ENCODE data around the gene AMOTL1.

The AMOTL1 gene

DNA sequence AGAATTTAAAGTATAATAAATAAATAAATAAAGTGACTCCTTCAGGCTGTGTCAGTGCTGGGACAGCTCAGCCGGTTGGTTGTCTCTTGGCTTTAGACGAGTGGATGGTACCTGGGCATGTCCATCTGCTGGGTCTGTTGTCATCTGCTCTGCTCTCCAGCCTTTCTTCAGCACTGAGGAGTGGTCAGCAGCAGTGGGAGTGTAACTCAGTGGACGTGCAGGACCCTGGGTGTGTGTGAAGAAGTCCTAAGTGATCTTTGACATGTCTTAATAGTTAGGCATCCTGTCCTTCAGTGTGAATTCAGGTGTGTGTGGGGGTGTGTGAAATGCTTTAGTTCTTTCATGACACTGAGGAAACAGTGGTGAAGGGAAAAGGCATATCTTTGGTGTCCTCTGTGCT, 24.3 kb downstream of the AMOTL1 start:
- Histone ChIP-seq H3K27ac (ENCODE audit: low read depth, low read length) (no peak overlapping the region), H3K36me3 (ENCODE audit: control insufficient read depth, insufficient read depth, low read length) (no peaks in the 10 kb centered on the region), H3K4me1 (ENCODE audit: control insufficient read depth, insufficient read depth, low read length) (peaks cover 54% of the 10 kb centered on the region), H3K9ac (ENCODE audit: low read length) (no peak overlapping the region), H3K4me3 (ENCODE audit: low read length) (no peak overlapping the region), H3K27me3 (ENCODE audit: control insufficient read depth, insufficient read depth, low read length) (no peaks in the 10 kb centered on the region)

DNA sequence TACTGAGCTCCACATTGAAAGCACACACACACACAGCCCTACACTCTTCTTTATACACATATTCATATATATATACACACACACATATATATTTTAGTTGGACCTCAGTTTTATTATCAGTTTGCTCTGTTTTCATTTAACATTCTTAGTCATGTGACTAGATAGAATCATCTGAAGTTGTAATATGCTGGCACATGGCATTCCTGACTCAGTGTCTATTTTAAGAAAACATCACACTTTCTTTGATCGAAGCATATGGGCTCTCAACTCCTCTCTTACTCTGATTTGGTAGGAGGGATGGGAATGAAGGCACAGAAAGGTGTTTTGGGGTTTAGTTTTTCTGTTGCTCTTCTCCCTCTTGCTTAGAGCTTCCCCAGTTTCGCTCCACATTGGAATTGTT, 24.8 kb downstream of the AMOTL1 start:
- Histone ChIP-seq H3K36me3 (ENCODE audit: control insufficient read depth, insufficient read depth, low read length) (no peaks in the 10 kb centered on the region), H3K27me3 (ENCODE audit: control insufficient read depth, insufficient read depth, low read length) (no peaks in the 10 kb centered on the region), H3K27ac (ENCODE audit: low read depth, low read length) (no peak overlapping the region), H3K9ac (ENCODE audit: low read length) (no peak overlapping the region), H3K4me1 (ENCODE audit: control insufficient read depth, insufficient read depth, low read length) (peaks cover 53% of the 10 kb centered on the region), H3K4me3 (ENCODE audit: low read length) (no peak overlapping the region)

DNA sequence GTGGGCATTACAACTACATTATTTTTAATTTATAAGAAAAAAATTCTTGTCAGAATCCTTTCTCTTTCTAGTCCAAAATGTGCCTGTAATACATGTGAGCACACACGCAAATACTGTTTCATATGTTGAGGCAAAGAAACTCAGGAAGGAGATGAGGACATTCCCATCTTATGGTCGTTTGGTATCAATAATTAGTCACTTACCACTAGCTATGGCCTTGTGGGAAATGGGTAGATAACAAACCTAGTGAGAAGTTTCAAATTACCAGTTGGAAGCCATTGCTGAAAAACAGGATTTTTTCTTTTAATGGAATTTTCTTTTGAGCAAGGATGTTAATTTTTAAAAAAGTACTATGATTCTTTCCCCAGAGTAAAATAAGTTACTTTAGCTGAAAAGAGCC, 25.7 kb downstream of the AMOTL1 start:
- no peak overlapping the region for H3K4me3 ChIP-seq (ENCODE audit: low read length)
- peaks cover 46% of the 10 kb centered on the region for H3K4me1 ChIP-seq (ENCODE audit: control insufficient read depth, insufficient read depth, low read length)
- no peak overlapping the region for H3K9ac ChIP-seq (ENCODE audit: low read length)
- H3K36me3 ChIP-seq (ENCODE audit: control insufficient read depth, insufficient read depth, low read length) = no peaks in the 10 kb centered on the region
- H3K27me3 ChIP-seq (ENCODE audit: control insufficient read depth, insufficient read depth, low read length) = no peaks in the 10 kb centered on the region
- peak overlapping the region; percentile 42 for H3K27ac ChIP-seq (ENCODE audit: low read depth, low read length)

DNA sequence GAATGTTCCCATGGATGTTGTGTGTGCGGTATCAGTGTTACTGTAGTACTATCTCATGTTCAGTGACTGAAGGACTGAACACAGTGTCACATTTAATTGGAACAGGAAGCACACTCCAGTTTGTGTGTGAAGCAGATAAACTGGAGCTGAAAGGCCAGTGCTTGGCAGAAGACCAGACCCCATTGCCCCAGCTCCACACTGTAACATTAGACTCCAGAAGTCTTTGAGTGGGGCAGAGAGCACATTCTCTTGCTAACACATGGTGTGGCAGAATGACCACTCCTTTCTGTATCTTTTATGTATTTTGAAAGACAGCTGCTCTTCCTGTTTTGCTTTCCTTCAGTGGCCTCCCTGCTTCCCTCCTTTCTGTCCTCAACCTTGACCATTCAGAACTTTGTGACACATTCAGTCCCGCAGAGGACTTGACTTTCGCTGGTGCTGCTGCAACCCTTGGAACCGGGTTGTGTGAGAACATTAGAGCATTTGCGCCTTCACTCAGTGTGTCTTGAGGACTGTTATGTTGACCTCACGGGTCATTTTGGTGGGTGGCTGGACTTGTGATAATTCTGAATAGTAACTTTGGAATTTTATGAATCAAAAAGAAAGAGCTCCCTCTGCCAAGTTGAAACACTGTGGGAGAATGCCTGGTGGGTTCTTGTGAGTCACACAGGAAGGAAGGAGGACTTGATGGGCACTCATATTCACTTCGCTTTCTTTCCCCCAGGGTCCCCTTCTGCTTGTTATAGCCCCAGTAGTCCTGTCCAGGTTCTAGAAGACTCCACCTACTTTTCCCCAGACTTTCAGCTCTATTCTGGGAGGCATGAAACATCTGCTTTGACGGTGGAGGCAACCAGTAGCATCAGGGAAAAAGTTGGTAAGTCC, 26.4 kb downstream of the AMOTL1 start:
- Histone ChIP-seq H3K36me3 (ENCODE audit: control insufficient read depth, insufficient read depth, low read length) (no peaks in the 10 kb centered on the region), H3K27me3 (ENCODE audit: control insufficient read depth, insufficient read depth, low read length) (no peaks in the 10 kb centered on the region), H3K4me1 (ENCODE audit: control insufficient read depth, insufficient read depth, low read length) (peaks cover 44% of the 10 kb centered on the region), H3K4me3 (ENCODE audit: low read length) (no peak overlapping the region), H3K27ac (ENCODE audit: low read depth, low read length) (peak overlapping the region; percentile 42), H3K9ac (ENCODE audit: low read length) (no peak overlapping the region)

DNA sequence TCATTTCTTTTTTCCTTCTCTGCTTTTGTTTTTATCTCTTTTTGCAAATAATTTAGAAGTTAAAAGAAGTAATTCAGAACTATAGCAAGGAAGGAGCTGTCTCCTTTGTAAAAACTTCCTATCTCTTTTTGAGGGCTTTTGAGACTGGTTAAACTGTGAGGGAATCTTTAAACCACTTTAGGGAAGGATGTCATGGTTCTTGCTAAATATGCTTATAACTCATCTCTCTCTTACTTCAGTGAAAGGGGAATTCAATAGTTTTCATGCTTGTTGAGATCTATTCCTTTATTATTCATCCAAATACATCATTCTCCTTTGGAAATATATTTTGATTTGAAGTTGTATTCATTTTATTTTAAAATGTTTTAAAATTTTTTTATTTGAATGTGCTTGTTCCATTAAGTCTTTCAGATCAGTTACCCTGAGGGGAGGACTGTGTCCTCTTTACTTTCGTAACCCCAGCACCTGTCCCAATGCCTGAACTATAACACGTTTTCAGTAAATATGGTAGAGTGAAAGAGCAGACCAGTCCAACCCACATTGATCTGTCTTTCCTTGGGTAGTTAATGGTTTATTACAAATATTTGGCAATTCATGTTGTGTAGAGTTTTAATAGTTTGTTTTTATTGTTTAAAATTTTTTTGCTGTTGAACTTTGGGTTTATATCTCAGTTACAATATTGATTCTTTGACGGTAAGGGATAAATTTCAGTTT, 27.5 kb downstream of the AMOTL1 start:
- Histone ChIP-seq H3K9ac (ENCODE audit: low read length) (no peak overlapping the region), H3K27me3 (ENCODE audit: control insufficient read depth, insufficient read depth, low read length) (no peaks in the 10 kb centered on the region), H3K36me3 (ENCODE audit: control insufficient read depth, insufficient read depth, low read length) (no peaks in the 10 kb centered on the region), H3K27ac (ENCODE audit: low read depth, low read length) (no peak overlapping the region), H3K4me1 (ENCODE audit: control insufficient read depth, insufficient read depth, low read length) (peaks cover 48% of the 10 kb centered on the region), H3K4me3 (ENCODE audit: low read length) (no peak overlapping the region)

DNA sequence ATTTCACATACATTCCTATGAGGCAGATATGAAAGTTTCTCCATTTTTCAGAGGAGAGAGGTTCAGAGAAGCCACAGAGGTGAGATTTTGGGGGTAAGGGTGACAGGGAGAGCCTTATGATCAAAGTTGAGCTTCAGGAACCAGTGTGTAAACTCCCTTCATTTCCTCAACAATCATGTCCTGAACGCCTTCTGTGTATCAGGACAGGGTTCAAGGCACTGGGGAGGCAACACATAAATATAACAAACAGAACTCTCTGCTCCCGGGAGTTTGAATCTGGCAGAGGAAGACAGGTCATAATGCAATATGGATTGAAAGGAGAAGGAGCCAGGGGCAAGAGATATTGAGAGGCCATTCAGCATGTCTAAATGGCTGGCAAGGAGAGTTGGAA, 28.0 kb downstream of the AMOTL1 start:
- Histone ChIP-seq H3K27ac (ENCODE audit: low read depth, low read length) (no peak overlapping the region), H3K27me3 (ENCODE audit: control insufficient read depth, insufficient read depth, low read length) (no peaks in the 10 kb centered on the region), H3K4me1 (ENCODE audit: control insufficient read depth, insufficient read depth, low read length) (peaks cover 49% of the 10 kb centered on the region), H3K9ac (ENCODE audit: low read length) (no peak overlapping the region), H3K4me3 (ENCODE audit: low read length) (no peak overlapping the region), H3K36me3 (ENCODE audit: control insufficient read depth, insufficient read depth, low read length) (no peaks in the 10 kb centered on the region)

DNA sequence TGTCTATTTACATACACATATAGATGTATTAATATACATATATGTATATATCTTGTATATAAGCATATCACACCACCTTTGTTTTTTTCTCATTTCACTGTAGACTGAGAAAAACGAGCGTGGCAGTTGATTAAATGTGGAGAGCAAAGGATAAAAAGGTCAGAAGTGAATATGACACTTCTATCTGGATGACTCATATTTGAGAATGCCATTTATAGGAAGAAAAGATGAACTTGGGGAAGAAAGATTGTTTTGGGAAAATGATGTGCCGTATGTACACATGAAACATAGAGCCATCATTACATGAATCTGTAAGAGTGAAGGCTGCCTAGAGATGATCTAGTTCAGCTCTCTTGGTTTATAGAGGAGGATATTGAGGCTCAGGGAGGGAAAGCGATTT, 28.7 kb downstream of the AMOTL1 start:
- Histone ChIP-seq H3K9ac (ENCODE audit: low read length) (no peak overlapping the region), H3K4me1 (ENCODE audit: control insufficient read depth, insufficient read depth, low read length) (peaks cover 55% of the 10 kb centered on the region), H3K4me3 (ENCODE audit: low read length) (no peak overlapping the region), H3K27ac (ENCODE audit: low read depth, low read length) (no peak overlapping the region), H3K36me3 (ENCODE audit: control insufficient read depth, insufficient read depth, low read length) (no peaks in the 10 kb centered on the region), H3K27me3 (ENCODE audit: control insufficient read depth, insufficient read depth, low read length) (no peaks in the 10 kb centered on the region)

DNA sequence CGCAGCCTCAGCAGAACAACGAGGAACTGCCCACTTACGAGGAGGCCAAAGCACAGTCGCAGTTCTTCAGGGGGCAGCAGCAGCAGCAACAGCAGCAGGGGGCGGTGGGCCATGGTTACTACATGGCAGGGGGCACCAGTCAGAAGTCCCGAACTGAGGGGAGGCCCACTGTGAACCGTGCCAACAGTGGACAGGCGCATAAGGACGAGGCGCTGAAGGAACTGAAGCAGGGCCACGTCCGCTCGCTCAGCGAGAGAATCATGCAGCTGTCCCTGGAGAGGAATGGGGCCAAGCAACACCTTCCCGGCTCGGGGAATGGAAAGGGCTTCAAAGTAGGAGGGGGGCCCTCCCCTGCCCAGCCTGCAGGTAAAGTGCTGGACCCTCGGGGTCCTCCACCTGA, 31.6 kb downstream of the AMOTL1 start:
- peaks cover 40% of the 10 kb centered on the region for H3K4me1 ChIP-seq (ENCODE audit: control insufficient read depth, insufficient read depth, low read length)
- no peak overlapping the region for H3K9ac ChIP-seq (ENCODE audit: low read length)
- no peak overlapping the region for H3K4me3 ChIP-seq (ENCODE audit: low read length)
- no peaks in the 10 kb centered on the region for H3K27me3 ChIP-seq (ENCODE audit: control insufficient read depth, insufficient read depth, low read length)
- no peak overlapping the region for H3K27ac ChIP-seq (ENCODE audit: low read depth, low read length)
- H3K36me3 ChIP-seq (ENCODE audit: control insufficient read depth, insufficient read depth, low read length) = no peaks in the 10 kb centered on the region

DNA sequence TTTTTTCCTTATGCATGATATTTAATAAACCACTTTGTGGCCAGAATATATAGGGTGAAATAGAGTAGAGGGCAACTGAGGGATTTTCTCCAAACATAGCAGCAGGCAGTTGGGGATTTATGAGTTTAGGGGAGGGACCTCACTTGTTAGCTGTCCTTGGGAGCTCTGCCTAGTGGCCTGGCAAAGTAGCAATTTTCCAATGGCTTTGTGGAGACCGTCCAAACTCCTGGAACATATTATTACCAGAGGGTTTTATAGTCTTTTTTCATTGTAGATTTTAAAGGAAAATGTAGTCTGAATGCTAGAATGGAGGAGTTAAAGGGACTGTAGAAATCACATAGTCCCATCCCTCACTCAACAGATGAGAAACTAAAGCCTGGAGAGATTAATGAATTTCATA, 32.3 kb downstream of the AMOTL1 start:
- Histone ChIP-seq H3K36me3 (ENCODE audit: control insufficient read depth, insufficient read depth, low read length) (no peaks in the 10 kb centered on the region), H3K4me3 (ENCODE audit: low read length) (no peak overlapping the region), H3K4me1 (ENCODE audit: control insufficient read depth, insufficient read depth, low read length) (peaks cover 44% of the 10 kb centered on the region), H3K27ac (ENCODE audit: low read depth, low read length) (peak overlapping the region; percentile 69), H3K27me3 (ENCODE audit: control insufficient read depth, insufficient read depth, low read length) (no peaks in the 10 kb centered on the region), H3K9ac (ENCODE audit: low read length) (no peak overlapping the region)

DNA sequence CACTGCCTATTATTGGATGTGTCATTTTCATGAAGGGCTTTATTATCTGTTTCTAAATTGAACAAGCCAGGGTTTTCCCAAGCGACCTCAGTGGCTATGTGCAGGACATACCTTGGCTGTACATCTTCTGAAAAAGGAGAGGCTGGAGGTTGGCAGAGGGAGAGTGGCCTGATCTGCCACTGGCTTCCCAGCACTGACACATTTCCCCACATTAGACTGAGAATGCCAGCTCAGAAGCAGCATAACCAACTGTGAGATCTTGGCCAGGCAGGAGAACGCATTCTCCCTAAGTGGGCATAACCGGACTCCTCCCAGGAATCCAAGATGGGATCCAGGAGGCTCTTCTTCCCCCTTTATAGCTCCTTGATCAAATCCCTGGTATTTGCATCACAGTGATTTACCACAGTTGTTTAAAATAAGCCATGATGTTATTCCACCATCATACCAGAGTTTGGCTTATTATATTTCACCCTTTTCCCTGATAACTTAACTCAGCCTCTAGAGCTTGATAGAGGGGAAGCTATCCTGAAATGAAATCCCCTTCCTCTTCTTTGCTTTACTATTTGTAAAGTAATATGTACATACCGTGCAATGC, 33.8 kb downstream of the AMOTL1 start:
- H3K27me3 ChIP-seq (ENCODE audit: control insufficient read depth, insufficient read depth, low read length) = no peaks in the 10 kb centered on the region
- H3K9ac ChIP-seq (ENCODE audit: low read length) = no peak overlapping the region
- H3K4me3 ChIP-seq (ENCODE audit: low read length) = no peak overlapping the region
- H3K27ac ChIP-seq (ENCODE audit: low read depth, low read length) = peak overlapping the region; percentile 69
- H3K36me3 ChIP-seq (ENCODE audit: control insufficient read depth, insufficient read depth, low read length) = no peaks in the 10 kb centered on the region
- peaks cover 51% of the 10 kb centered on the region for H3K4me1 ChIP-seq (ENCODE audit: control insufficient read depth, insufficient read depth, low read length)

DNA sequence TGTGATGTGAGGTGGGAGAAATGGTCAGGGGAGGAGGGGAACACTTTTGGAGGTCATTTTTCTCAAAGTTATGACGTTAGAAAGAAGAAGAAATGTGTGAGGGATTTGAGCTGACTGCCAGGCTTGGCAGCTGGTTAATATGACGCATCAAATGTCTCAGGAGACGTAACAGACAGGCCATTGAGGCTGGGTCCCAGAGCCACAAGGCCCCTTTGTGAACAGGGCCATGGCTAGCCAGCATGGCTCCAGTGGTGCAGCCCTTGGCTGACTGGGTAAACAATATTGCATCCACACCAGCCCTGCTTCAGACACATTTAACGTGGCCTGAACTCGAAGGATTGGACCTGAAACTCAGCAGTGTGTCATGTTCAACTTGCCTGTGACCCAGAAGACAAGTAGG, 34.3 kb downstream of the AMOTL1 start:
- Histone ChIP-seq H3K27me3 (ENCODE audit: control insufficient read depth, insufficient read depth, low read length) (no peaks in the 10 kb centered on the region), H3K27ac (ENCODE audit: low read depth, low read length) (peak overlapping the region; percentile 69), H3K36me3 (ENCODE audit: control insufficient read depth, insufficient read depth, low read length) (no peaks in the 10 kb centered on the region), H3K4me3 (ENCODE audit: low read length) (no peak overlapping the region), H3K4me1 (ENCODE audit: control insufficient read depth, insufficient read depth, low read length) (peaks cover 49% of the 10 kb centered on the region), H3K9ac (ENCODE audit: low read length) (no peak overlapping the region)

DNA sequence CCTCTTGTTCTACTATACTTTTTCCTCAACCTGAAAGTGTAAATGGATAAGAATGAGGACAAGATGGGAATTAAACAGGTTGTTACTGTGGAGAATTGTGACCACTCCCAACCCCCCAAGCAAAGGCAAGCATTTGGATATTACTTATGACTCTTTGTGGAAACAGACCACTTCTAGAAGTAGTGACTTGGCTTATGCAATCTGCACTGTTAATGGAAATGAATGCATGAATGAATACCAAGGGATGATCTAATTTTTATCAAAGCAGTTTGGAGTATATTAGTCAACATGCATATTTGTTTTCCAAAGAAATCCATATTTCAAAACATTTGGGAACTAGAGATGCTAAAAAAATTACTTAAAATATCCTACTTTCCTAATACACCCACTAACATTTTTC, 35.3 kb downstream of the AMOTL1 start:
- no peaks in the 10 kb centered on the region for H3K27me3 ChIP-seq (ENCODE audit: control insufficient read depth, insufficient read depth, low read length)
- H3K4me3 ChIP-seq (ENCODE audit: low read length) = no peak overlapping the region
- H3K9ac ChIP-seq (ENCODE audit: low read length) = no peak overlapping the region
- no peaks in the 10 kb centered on the region for H3K36me3 ChIP-seq (ENCODE audit: control insufficient read depth, insufficient read depth, low read length)
- H3K4me1 ChIP-seq (ENCODE audit: control insufficient read depth, insufficient read depth, low read length) = peaks cover 47% of the 10 kb centered on the region
- H3K27ac ChIP-seq (ENCODE audit: low read depth, low read length) = peak overlapping the region; percentile 21

All from rectal smooth muscle tissue (tissue), 1 donor.